Hepatocyte (in vitro differentiated cells): ENCODE data around the gene TUBGCP4.

Experiments
- EZH2 ChIP-seq: fragments of 200-600 bp; sonication (generic); IDR thresholded peaks from 2 replicates; pipeline ENCODE4 v1.6.1; 2016; ENCODE audit warnings: antibody characterized with exemption, mild to moderate bottlenecking, borderline replicate concordance
- EZH2phosphoT487 ChIP-seq: fragments of 200-600 bp; sonication (generic); IDR thresholded peaks from one replicate; pipeline ENCODE4 v1.6.1; 2018; ENCODE audit warnings: antibody characterized with exemption, mild to moderate bottlenecking, low read depth, moderate library complexity; ENCODE audit not compliant: unreplicated experiment, severe bottlenecking
- TF ChIP-seq, protein P1 (sequence below): fragments of 200-600 bp; sonication (generic); IDR thresholded peaks from 2 replicates; pipeline ENCODE4 v1.5.1; 2016; ENCODE audit warnings: antibody characterized with exemption, mild to moderate bottlenecking; ENCODE audit not compliant: poor library complexity

DNA sequence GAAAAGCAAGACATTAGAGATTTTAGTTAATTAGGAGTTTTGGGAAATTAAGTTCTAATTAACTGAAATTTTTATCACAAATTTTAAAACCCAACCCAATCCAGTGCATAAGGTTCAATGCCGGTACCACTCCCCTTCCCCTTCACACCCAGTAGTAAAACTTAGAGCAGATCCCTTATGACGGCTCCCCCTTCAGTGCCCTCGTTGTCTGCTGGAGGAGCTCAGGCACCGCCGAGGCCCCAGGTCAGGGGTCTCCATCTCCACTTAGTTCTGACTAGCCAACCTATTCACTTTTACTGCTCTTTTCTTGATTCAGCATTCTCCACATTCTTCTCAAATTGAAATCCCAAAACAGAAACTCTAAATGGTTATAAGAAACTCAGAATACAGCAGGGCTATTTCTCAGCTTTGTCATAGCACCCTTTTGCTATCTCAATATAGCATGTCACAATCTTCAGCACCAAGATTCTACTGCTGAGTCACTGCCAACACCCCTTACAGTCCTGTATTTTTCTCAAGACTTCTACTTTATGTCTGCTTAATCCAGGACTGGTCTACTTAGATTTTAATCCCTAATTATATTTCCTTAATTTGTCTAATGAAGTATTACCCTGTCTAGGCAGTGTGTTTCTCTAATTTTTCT lies 39.8 kb downstream of the TUBGCP4 start:
- no peak for TF ChIP-seq EZH2
- TF ChIP-seq, protein P1, sequence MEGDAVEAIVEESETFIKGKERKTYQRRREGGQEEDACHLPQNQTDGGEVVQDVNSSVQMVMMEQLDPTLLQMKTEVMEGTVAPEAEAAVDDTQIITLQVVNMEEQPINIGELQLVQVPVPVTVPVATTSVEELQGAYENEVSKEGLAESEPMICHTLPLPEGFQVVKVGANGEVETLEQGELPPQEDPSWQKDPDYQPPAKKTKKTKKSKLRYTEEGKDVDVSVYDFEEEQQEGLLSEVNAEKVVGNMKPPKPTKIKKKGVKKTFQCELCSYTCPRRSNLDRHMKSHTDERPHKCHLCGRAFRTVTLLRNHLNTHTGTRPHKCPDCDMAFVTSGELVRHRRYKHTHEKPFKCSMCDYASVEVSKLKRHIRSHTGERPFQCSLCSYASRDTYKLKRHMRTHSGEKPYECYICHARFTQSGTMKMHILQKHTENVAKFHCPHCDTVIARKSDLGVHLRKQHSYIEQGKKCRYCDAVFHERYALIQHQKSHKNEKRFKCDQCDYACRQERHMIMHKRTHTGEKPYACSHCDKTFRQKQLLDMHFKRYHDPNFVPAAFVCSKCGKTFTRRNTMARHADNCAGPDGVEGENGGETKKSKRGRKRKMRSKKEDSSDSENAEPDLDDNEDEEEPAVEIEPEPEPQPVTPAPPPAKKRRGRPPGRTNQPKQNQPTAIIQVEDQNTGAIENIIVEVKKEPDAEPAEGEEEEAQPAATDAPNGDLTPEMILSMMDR, result no peak
- no peak for TF ChIP-seq EZH2phosphoT487
